Measurements from ENCODE around the gene PHLDB1.

- TF ChIP-seq CTCF (IDR thresholded peaks at IDR 0.05; ENCODE audit: low read length), result no peak
- TF ChIP-seq EZH2 (IDR thresholded peaks at IDR 0.05; ENCODE audit: borderline replicate concordance, low read length), result no peak
These were observed 99.1 kb downstream of the PHLDB1 start for GRCh38 chr11:118706546-118706825.

Data from OCI-LY1 (cell line).